ENCODE measurements around the gene KRT38.
"Not testable (repeated sequence)": the region's sequence is repeated elsewhere in the genome, so short reads cannot be mapped to it uniquely, and the experiment has no call there.

The KRT38 gene

DNA sequence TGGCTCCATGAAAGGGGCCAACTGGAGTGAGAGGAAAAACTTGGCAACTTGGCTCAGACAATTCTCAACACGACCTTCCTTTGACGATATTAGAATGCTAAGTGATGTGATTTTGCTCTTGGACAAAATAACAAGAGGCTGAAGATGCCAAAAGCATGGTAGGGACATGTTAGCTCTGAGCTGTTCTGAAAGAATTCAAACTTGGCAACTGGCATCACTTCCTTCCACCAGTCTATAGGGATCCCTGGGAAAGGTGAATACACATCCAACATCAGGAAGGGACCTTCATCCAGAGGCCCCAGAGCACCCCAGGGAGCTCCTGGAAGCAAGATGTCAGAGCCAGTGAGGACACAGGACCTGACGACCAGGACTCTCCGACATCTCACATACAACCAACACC lies 20.6 kb downstream of the KRT38 start:
- DNase-seq, result no peak

DNA sequence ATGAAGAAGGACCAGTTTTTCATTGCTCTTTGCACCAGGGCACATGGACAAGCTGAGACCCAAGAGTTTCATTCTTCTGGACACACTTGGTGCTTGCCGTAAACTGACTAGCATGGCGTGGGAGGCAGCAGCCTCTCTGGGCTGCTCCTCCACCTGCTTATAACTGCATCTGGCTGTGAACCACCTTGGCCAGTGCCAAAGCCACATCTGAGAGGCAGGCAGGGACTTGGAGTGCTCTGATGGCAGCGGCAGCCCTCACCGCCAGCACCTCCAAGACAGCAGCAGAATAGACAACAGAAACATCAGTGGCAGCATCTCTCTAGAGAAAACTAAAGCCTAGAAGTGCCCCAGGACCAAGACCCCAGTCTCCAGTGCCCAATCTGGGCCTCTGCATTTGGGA lies 21.1 kb downstream of the KRT38 start:
- DNase-seq, result no peak

- DNase-seq, result no peak
Measured at GRCh38 chr17:41418116-41418860, 22.5 kb downstream of the KRT38 start.

GRCh38 chr17:41417576-41418015 lies 23.2 kb downstream of the KRT38 start:
- DNase-seq, result no peak

- DNase-seq, result no peak
Measured at GRCh38 chr17:41417127-41417526, 23.7 kb downstream of the KRT38 start.

GRCh38 chr17:41416479-41416878 lies 24.3 kb downstream of the KRT38 start:
- no peak for DNase-seq

- DNase-seq, result no peak
Measured at GRCh38 chr17:41415833-41416335, 24.9 kb downstream of the KRT38 start.

GRCh38 chr17:41415411-41415810 lies 25.4 kb downstream of the KRT38 start:
- DNase-seq, result no peak

- no peak for DNase-seq
Measured at GRCh38 chr17:41413982-41414381, 26.8 kb downstream of the KRT38 start.

- DNase-seq, result no peak
Measured at GRCh38 chr17:41413353-41413957, 27.3 kb downstream of the KRT38 start.

- no peak for DNase-seq
Measured at GRCh38 chr17:41411072-41411840, 29.5 kb downstream of the KRT38 start.

- no peak for DNase-seq
Measured at GRCh38 chr17:41407226-41407625, 33.6 kb downstream of the KRT38 start.

GRCh38 chr17:41406205-41406604 lies 34.6 kb downstream of the KRT38 start:
- no peak for DNase-seq

DNA sequence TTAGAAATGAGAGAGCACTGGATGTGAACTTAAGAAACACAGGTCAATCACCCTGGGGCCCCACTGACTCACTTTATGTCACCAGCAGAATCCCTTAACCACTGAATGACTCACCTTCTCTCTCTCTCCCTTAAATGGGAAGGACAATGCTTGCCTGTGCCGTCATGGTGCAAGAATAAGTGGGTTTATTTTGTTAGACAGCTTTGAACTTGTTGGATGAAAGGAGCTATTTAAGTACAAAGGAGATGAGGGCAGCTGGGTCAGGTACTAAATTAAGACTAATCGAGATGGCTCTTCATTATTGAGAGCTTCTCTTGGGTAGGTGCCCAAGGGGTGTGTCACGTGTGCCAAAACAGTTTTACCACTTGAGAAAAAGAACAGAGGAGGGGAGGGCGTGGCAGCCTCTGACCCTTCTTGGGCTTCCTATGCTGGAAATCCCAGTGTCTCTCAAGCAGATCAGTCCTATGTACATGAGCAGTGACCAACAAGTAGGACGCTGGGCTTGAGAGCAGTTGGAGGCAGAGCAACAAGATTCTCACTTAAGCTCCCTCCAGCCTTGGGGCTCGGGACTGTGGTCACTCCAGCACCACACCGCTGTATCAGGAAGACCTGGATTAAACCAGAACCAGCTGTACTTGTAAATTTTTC lies 36.6 kb downstream of the KRT38 start:
- no peak for DNase-seq

DNA sequence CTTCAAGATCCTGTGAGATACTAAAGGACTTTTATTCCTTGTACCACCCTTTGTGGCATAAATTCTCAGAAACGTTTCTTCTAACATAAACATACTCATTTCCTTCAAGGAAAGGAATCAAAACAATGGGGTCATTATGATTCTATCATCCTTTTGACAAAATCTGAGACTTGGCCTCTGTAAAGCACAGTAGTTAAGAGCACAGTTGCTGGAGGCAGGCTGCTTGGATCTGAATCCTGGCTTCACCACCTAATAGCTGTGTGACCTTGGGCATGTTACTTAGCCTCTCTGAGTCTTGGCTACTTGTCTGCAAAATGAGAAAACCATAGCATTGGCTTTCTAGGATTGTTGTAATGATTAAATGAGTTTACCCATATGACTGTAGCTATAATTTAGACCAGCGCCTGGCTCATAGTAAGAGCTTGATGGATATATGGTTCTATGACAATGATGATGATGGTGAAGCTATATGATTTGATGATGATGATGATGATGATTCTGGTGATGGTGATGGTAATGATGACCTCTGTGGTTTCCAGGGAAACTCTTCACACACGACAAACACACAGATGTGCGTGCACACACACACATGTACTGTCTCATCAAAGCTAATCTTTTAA lies 37.3 kb downstream of the KRT38 start:
- no peak for DNase-seq

DNA sequence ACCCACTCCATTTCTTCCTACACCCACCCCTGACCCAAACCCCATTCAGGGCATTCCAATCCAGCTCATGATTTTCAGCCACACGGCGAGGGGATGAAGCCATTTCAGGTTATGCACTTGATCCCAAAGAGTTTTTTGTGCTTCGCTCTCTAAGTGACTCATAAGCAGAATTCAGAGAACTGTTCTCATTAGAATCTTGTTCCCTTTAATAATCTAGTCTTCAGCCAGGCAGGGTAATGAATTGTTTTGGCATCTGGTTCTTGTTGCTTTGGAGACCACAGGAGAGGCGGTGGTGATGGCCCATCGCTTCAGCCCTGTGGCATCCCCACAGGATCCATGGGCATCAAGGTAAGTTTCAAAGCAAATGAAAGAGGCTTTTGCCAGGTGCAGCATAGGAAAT lies 38.6 kb downstream of the KRT38 start:
- no peak for DNase-seq

GRCh38 chr17:41396996-41397660 lies 43.7 kb downstream of the KRT38 start, which contains the start of gene KRT31:
KRT31 (minus strand) TSS chr17:41397608; CDS start chr17:41397539, 69 bp downstream.
- DNase-seq, result no peak

- DNase-seq, result no peak
Measured at GRCh38 chr17:41396340-41396739, 44.4 kb downstream of the KRT38 start.

- DNase-seq, result no peak
Measured at GRCh38 chr17:41395611-41396010, 45.2 kb downstream of the KRT38 start.

DNA sequence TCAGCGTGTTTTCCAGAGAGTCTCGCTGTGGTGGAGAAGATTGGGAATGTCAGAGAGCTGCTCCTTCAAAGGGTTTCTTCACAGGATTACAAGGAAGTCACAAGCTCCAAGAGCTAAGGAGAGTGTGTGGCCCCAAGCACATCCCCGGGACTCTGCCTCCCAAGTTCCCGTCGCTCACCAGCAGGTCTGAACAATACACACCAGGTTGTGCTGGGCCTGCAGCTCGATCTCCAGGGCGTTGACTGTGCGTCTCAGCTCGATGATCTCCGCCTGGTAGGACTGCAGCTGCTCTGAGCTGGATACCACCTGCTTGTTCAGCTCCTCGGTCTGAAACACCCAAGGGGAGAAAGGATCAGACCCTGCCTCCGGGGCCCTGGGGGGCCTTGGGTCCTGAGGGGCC lies 45.7 kb downstream of the KRT38 start:
- DNase-seq, result not testable (repeated sequence)

GRCh38 chr17:41394254-41394996 lies 46.4 kb downstream of the KRT38 start:
- no peak for DNase-seq

Data from NCI-H524 treated with DMSO at 0.1 percent for 48 hours (cell line).